Testis (tissue), 2 donors: ENCODE data around the gene REC8.
"Not testable (repeated sequence)": the region's sequence is repeated elsewhere in the genome, so short reads cannot be mapped to it uniquely, and the experiment has no call there.

Experiments
- POLR2A ChIP-seq: fragments of 450-650 bp; IDR thresholded peaks from one replicate; pipeline ENCODE4 v1.6.1; 2017; ENCODE audit warnings: antibody characterized with exemption, mild to moderate bottlenecking, moderate library complexity
- TF ChIP-seq, protein P1 (sequence below), 3 experiments: fragments of 450-650 bp in 2 of 3; fragments of 200-600 bp in 1 of 3; sonication (generic) in 1 of 3; IDR thresholded peaks; one replicate each; pipeline ENCODE4 v1.5.1; 2016 to 2019; ENCODE audit warnings: antibody characterized with exemption in 3 of 3, mild to moderate bottlenecking in 2 of 3, moderate library complexity in 1 of 3

- TF ChIP-seq, protein P1, sequence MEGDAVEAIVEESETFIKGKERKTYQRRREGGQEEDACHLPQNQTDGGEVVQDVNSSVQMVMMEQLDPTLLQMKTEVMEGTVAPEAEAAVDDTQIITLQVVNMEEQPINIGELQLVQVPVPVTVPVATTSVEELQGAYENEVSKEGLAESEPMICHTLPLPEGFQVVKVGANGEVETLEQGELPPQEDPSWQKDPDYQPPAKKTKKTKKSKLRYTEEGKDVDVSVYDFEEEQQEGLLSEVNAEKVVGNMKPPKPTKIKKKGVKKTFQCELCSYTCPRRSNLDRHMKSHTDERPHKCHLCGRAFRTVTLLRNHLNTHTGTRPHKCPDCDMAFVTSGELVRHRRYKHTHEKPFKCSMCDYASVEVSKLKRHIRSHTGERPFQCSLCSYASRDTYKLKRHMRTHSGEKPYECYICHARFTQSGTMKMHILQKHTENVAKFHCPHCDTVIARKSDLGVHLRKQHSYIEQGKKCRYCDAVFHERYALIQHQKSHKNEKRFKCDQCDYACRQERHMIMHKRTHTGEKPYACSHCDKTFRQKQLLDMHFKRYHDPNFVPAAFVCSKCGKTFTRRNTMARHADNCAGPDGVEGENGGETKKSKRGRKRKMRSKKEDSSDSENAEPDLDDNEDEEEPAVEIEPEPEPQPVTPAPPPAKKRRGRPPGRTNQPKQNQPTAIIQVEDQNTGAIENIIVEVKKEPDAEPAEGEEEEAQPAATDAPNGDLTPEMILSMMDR (IDR thresholded peaks at IDR 0.05) = not testable (repeated sequence)
- not testable (repeated sequence) for TF ChIP-seq POLR2A
These were observed 31.5 kb downstream of the REC8 start for GRCh38 chr14:24203249-24203886.
